ENCODE measurements around the gene KAZN. TPM values are rescaled to one million over a fixed set of nuclear protein-coding genes. Genes with fewer than 3 reads are reported as not detected.

KAZN gene
- total RNA-seq, 1 donor from 2014 or later, result 33.5 TPM

GRCh38 chr1:15013767-15014166 lies 415.3 kb downstream of the KAZN start:
- Histone ChIP-seq H3K27ac (no peak overlapping the region), H3K36me3 (no peaks in the 10 kb centered on the region), H3K9me3 (no peaks in the 10 kb centered on the region), H3K4me3 (no peak overlapping the region), H3K27me3 (no peaks in the 10 kb centered on the region), H3K4me1 (peaks cover 19% of the 10 kb centered on the region)
- intact Hi-C loops (cut with DNase I), result no loop called here
- no peak for DNase-seq
- TF ChIP-seq CTCF (IDR thresholded peaks at IDR 0.05), result no peak
- no peak for ATAC-seq

GRCh38 chr1:15014516-15014915 lies 416.0 kb downstream of the KAZN start:
- no peaks in the 10 kb centered on the region for H3K36me3 ChIP-seq
- no peak for TF ChIP-seq CTCF (IDR thresholded peaks at IDR 0.05)
- H3K27ac ChIP-seq, result no peak overlapping the region
- H3K9me3 ChIP-seq, result no peaks in the 10 kb centered on the region
- no peak for ATAC-seq
- H3K4me1 ChIP-seq, result peaks cover 14% of the 10 kb centered on the region
- no peak overlapping the region for H3K4me3 ChIP-seq
- H3K27me3 ChIP-seq, result no peaks in the 10 kb centered on the region
- intact Hi-C loops (cut with DNase I), result no loop called here
- no peak for DNase-seq

GRCh38 chr1:15016001-15016400 lies 417.5 kb downstream of the KAZN start:
- H3K36me3 ChIP-seq, result no peaks in the 10 kb centered on the region
- ATAC-seq (no peak), DNase-seq (no peak)
- no peak overlapping the region for H3K4me3 ChIP-seq
- H3K4me1 ChIP-seq, result peaks cover 20% of the 10 kb centered on the region
- H3K27ac ChIP-seq, result no peak overlapping the region
- H3K27me3 ChIP-seq, result no peaks in the 10 kb centered on the region
- intact Hi-C loops (cut with DNase I), result no loop called here
- TF ChIP-seq CTCF (IDR thresholded peaks at IDR 0.05), result no peak
- H3K9me3 ChIP-seq, result no peaks in the 10 kb centered on the region

- Histone ChIP-seq H3K9me3 (no peaks in the 10 kb centered on the region), H3K4me1 (peaks cover 23% of the 10 kb centered on the region), H3K27ac (no peak overlapping the region), H3K27me3 (no peaks in the 10 kb centered on the region), H3K4me3 (no peak overlapping the region), H3K36me3 (no peaks in the 10 kb centered on the region)
- no peak for DNase-seq
- ATAC-seq, result peak; percentile 71
- no peak for TF ChIP-seq CTCF (IDR thresholded peaks at IDR 0.05)
- intact Hi-C loops (cut with DNase I), result no loop called here
These were observed 418.0 kb downstream of the KAZN start for GRCh38 chr1:15016526-15016925.

GRCh38 chr1:15017120-15017519 lies 418.6 kb downstream of the KAZN start:
- H3K4me1 ChIP-seq, result peaks cover 24% of the 10 kb centered on the region
- no peak for ATAC-seq
- H3K4me3 ChIP-seq, result no peak overlapping the region
- H3K36me3 ChIP-seq, result no peaks in the 10 kb centered on the region
- intact Hi-C loops (cut with DNase I), result no loop called here
- H3K27me3 ChIP-seq, result no peaks in the 10 kb centered on the region
- H3K9me3 ChIP-seq, result no peaks in the 10 kb centered on the region
- TF ChIP-seq CTCF (IDR thresholded peaks at IDR 0.05), result no peak
- no peak for DNase-seq
- H3K27ac ChIP-seq, result no peak overlapping the region

- Histone ChIP-seq H3K4me3 (no peak overlapping the region), H3K36me3 (no peaks in the 10 kb centered on the region), H3K4me1 (peaks cover 33% of the 10 kb centered on the region), H3K27ac (no peak overlapping the region), H3K9me3 (no peaks in the 10 kb centered on the region), H3K27me3 (no peaks in the 10 kb centered on the region)
- no peak for TF ChIP-seq CTCF (IDR thresholded peaks at IDR 0.05)
- intact Hi-C loops (cut with DNase I), result no loop called here
- ATAC-seq (no peak), DNase-seq (no peak)
These were observed 420.3 kb downstream of the KAZN start for GRCh38 chr1:15018767-15019166.

Data from upper lobe of right lung (tissue), 1 donor.